Glutamatergic neuron (in vitro differentiated cells): ENCODE data around the gene SLC38A6. TPM values are rescaled to one million over a fixed set of nuclear protein-coding genes. Genes with fewer than 3 reads are reported as not detected.

Experiments
- DNase-seq: peaks from one replicate; pipeline ENCODE4 v3.0.0; 2022
- H3K27ac Mint-ChIP-seq: one replicate; pipeline ENCODE4 v1.8.0; 2020; ENCODE audit warnings: mild to moderate bottlenecking, mixed read lengths, inconsistent platforms; ENCODE audit not compliant: unreplicated experiment
- H3K27me3 Mint-ChIP-seq: one replicate; pipeline ENCODE4 v1.8.0; 2020; ENCODE audit warnings: mild to moderate bottlenecking, moderate library complexity, mixed read lengths, inconsistent platforms; ENCODE audit not compliant: unreplicated experiment
- H3K36me3 Mint-ChIP-seq: one replicate; pipeline ENCODE4 v1.8.0; 2020; ENCODE audit warnings: mild to moderate bottlenecking, mixed read lengths, inconsistent platforms; ENCODE audit not compliant: unreplicated experiment
- H3K4me1 Mint-ChIP-seq: one replicate; pipeline ENCODE4 v1.8.0; 2020; ENCODE audit warnings: mild to moderate bottlenecking, low read depth, mixed read lengths, inconsistent platforms; ENCODE audit not compliant: unreplicated experiment
- H3K4me3 Mint-ChIP-seq: one replicate; pipeline ENCODE4 v1.8.0; 2020; ENCODE audit warnings: mild to moderate bottlenecking, mixed read lengths, inconsistent platforms; ENCODE audit not compliant: unreplicated experiment
- H3K9me3 Mint-ChIP-seq: one replicate; pipeline ENCODE4 v1.8.0; 2020; ENCODE audit warnings: mild to moderate bottlenecking, moderate library complexity, mixed read lengths, inconsistent platforms; ENCODE audit not compliant: unreplicated experiment
- total RNA-seq: library from RNA; stranded (reverse); fragmentation: NEBNext Ultra II Directional; extraction: Animal tissue kit (Norgen Biotek cat#: 25700); gene quantifications from one replicate; pipeline ENCODE4 v1.2.1, GENCODE V29; 2021; ENCODE audit not compliant: unreplicated experiment
- TF ChIP-seq, protein P1 (sequence below): fragments of 200-600 bp; sonication (generic); IDR thresholded peaks from one replicate; pipeline ENCODE4 v1.5.0; 2021; ENCODE audit not compliant: partially characterized antibody, unreplicated experiment

SLC38A6 gene
- total RNA-seq, 1 donor from 2014 or later, result 20.2 TPM

DNA sequence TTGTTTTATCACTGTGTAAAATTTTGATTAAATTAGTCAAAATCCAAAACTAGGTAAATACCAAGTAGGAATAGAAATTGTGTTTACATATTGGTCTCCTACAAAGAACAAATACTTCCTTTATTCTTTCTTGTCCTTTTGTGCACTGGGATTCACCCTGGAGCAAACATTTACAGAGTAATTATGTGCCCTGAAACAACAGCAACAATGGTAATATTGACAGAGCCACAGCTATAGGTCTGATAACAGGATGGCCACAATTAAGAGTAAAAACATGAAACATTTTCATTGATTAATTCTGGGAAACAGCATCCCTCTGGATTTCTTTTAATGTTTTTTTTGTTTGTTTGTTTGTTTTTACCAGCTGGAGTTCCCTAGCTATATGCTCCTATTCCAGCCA, 61.2 kb downstream of the SLC38A6 start:
- H3K4me3 Mint-ChIP-seq, result no peak overlapping the region
- DNase-seq, result no peak
- H3K27ac Mint-ChIP-seq, result no peak overlapping the region
- H3K36me3 Mint-ChIP-seq, result no peaks in the 10 kb centered on the region
- peaks cover 1% of the 10 kb centered on the region for H3K4me1 Mint-ChIP-seq
- H3K27me3 Mint-ChIP-seq, result no peaks in the 10 kb centered on the region
- H3K9me3 Mint-ChIP-seq, result no peaks in the 10 kb centered on the region
- TF ChIP-seq, protein P1, sequence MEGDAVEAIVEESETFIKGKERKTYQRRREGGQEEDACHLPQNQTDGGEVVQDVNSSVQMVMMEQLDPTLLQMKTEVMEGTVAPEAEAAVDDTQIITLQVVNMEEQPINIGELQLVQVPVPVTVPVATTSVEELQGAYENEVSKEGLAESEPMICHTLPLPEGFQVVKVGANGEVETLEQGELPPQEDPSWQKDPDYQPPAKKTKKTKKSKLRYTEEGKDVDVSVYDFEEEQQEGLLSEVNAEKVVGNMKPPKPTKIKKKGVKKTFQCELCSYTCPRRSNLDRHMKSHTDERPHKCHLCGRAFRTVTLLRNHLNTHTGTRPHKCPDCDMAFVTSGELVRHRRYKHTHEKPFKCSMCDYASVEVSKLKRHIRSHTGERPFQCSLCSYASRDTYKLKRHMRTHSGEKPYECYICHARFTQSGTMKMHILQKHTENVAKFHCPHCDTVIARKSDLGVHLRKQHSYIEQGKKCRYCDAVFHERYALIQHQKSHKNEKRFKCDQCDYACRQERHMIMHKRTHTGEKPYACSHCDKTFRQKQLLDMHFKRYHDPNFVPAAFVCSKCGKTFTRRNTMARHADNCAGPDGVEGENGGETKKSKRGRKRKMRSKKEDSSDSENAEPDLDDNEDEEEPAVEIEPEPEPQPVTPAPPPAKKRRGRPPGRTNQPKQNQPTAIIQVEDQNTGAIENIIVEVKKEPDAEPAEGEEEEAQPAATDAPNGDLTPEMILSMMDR, result no peak

GRCh38 chr14:61043506-61043905, 62.5 kb downstream of the SLC38A6 start:
- TF ChIP-seq, protein P1, result no peak
- Mint-ChIP-seq H3K9me3 (no peaks in the 10 kb centered on the region), H3K36me3 (no peaks in the 10 kb centered on the region), H3K27ac (no peak overlapping the region), H3K4me1 (no peaks in the 10 kb centered on the region), H3K27me3 (no peaks in the 10 kb centered on the region), H3K4me3 (no peak overlapping the region)
- DNase-seq, result no peak

GRCh38 chr14:61047021-61047420, 66.0 kb downstream of the SLC38A6 start:
- no peaks in the 10 kb centered on the region for H3K9me3 Mint-ChIP-seq
- TF ChIP-seq, protein P1, result no peak
- no peak overlapping the region for H3K4me3 Mint-ChIP-seq
- no peaks in the 10 kb centered on the region for H3K36me3 Mint-ChIP-seq
- H3K27me3 Mint-ChIP-seq, result no peaks in the 10 kb centered on the region
- H3K4me1 Mint-ChIP-seq, result no peaks in the 10 kb centered on the region
- H3K27ac Mint-ChIP-seq, result no peak overlapping the region
- DNase-seq, result no peak

GRCh38 chr14:61048640-61049039, 67.6 kb downstream of the SLC38A6 start:
- Mint-ChIP-seq H3K27me3 (peaks cover 1% of the 10 kb centered on the region), H3K4me1 (no peaks in the 10 kb centered on the region), H3K9me3 (no peaks in the 10 kb centered on the region), H3K27ac (no peak overlapping the region), H3K36me3 (peaks cover 4% of the 10 kb centered on the region), H3K4me3 (no peak overlapping the region)
- DNase-seq, result no peak
- TF ChIP-seq, protein P1, result no peak

- DNase-seq, result no peak
These were observed 69.4 kb downstream of the SLC38A6 start for GRCh38 chr14:61050417-61050816.

More at GRCh38 chr14:61050417-61050816, 69.4 kb downstream of the SLC38A6 start:
- H3K4me1 Mint-ChIP-seq, result no peaks in the 10 kb centered on the region
- no peaks in the 10 kb centered on the region for H3K9me3 Mint-ChIP-seq
- TF ChIP-seq, protein P1, result no peak
- peaks cover 2% of the 10 kb centered on the region for H3K27me3 Mint-ChIP-seq
- H3K27ac Mint-ChIP-seq, result no peak overlapping the region
- no peak overlapping the region for H3K4me3 Mint-ChIP-seq
- H3K36me3 Mint-ChIP-seq, result peaks cover 10% of the 10 kb centered on the region
